Thoracic aorta (tissue), 2 donors: ENCODE results near the gene LAMA5. TPM values are rescaled to one million over a fixed set of nuclear protein-coding genes. Genes with fewer than 3 reads are reported as not detected.

Experiments
- ATAC-seq: fragments of 150-250 bp; one replicate; pipeline ENCODE4 v1.8.0; 2017; ENCODE audit warnings: low read depth; ENCODE audit not compliant: insufficient number of reproducible peaks, low FRiP score
- DNase-seq: peaks from one replicate; pipeline ENCODE4 v3.0.0-alpha.2; 2020; ENCODE audit warnings: low spot score
- H3K27ac ChIP-seq, 2 donors: fragments of 200-600 bp; sonication (generic); 1 replicate in 1 of 2; 2 replicates in 1 of 2; pipeline ENCODE4 v1.5.1; 2016; ENCODE audit warnings: mild to moderate bottlenecking in 2 of 2, moderate library complexity in 2 of 2
- H3K27me3 ChIP-seq: fragments of 200-600 bp; sonication (generic); replicated peaks from 2 replicates; pipeline ENCODE4 v1.6.0; 2016; ENCODE audit warnings: mild to moderate bottlenecking; ENCODE audit not compliant: insufficient read depth
- H3K36me3 ChIP-seq: fragments of 200-600 bp; sonication (generic); one replicate; pipeline ENCODE4 v1.5.1; 2016
- H3K4me1 ChIP-seq, 2 donors: fragments of 200-600 bp; sonication (generic); 1 replicate in 1 of 2; 2 replicates in 1 of 2; pipeline versions ENCODE4 v1.5.1 to v1.6.0; 2016; ENCODE audit warnings: low read depth in 2 of 2, mild to moderate bottlenecking in 1 of 2; ENCODE audit not compliant: control insufficient read depth in 1 of 2
- H3K4me3 ChIP-seq: fragments of 200-600 bp; sonication (generic); 2 replicates; pipeline ENCODE4 v1.5.1; 2016; ENCODE audit warnings: mild to moderate bottlenecking
- H3K9me3 ChIP-seq: fragments of 200-600 bp; sonication (generic); 2 replicates; pipeline ENCODE4 v1.5.1; 2016
- CTCF ChIP-seq: fragments of 200-600 bp; sonication (generic); IDR thresholded peaks from one replicate; pipeline ENCODE4 v1.5.1; 2019; ENCODE audit warnings: antibody characterized with exemption
- total RNA-seq, 2 donors: library from RNA; depleted of rRNA; stranded (reverse); fragments of >200 nt; gene quantifications; one replicate each; pipeline versions ENCODE4 v1.1.0 to v1.2.3, GENCODE V29; 2016

Gene LAMA5
- total RNA-seq, 2 donors from 2014 or later = 289 to 333 TPM

- H3K36me3 ChIP-seq = no peaks in the 10 kb centered on the region
- no peak for TF ChIP-seq CTCF
- peaks cover 12 to 23% of the 10 kb centered on the region in 2 donors for H3K4me1 ChIP-seq
- DNase-seq (no peak), ATAC-seq (no peak)
- H3K9me3 ChIP-seq = no peaks in the 10 kb centered on the region
- H3K27me3 ChIP-seq = no peaks in the 10 kb centered on the region
- peak overlapping the region in 1 of 2 donors; percentile 37 for H3K27ac ChIP-seq
- peak overlapping the region; percentile 83 for H3K4me3 ChIP-seq
These were observed 39.6 kb upstream of the LAMA5 start for GRCh38 chr20:62406635-62407176.

- Histone ChIP-seq H3K27ac (no peak overlapping the region), H3K4me1 (peaks cover 12 to 23% of the 10 kb centered on the region in 2 donors), H3K9me3 (no peaks in the 10 kb centered on the region), H3K36me3 (no peaks in the 10 kb centered on the region), H3K27me3 (no peaks in the 10 kb centered on the region), H3K4me3 (peak overlapping the region; percentile 83)
- no peak for DNase-seq
- no peak for TF ChIP-seq CTCF
- ATAC-seq = no peak
These were observed 38.9 kb upstream of the LAMA5 start for GRCh38 chr20:62405981-62406513.

GRCh38 chr20:62405108-62405980 lies 38.2 kb upstream of the LAMA5 start:
- TF ChIP-seq CTCF = peak; percentile 58
- Histone ChIP-seq H3K4me1 (peaks cover 12 to 23% of the 10 kb centered on the region in 2 donors), H3K9me3 (no peaks in the 10 kb centered on the region), H3K4me3 (peak overlapping the region; percentile 83), H3K36me3 (no peaks in the 10 kb centered on the region), H3K27me3 (no peaks in the 10 kb centered on the region), H3K27ac (no peak overlapping the region)
- ATAC-seq (no peak), DNase-seq (no peak)

- Histone ChIP-seq H3K4me1 (peaks cover 12 to 23% of the 10 kb centered on the region in 2 donors), H3K9me3 (no peaks in the 10 kb centered on the region), H3K27ac (no peak overlapping the region), H3K36me3 (no peaks in the 10 kb centered on the region), H3K4me3 (no peak overlapping the region), H3K27me3 (no peaks in the 10 kb centered on the region)
- no peak for ATAC-seq
- no peak for DNase-seq
- TF ChIP-seq CTCF = no peak
These were observed 37.6 kb upstream of the LAMA5 start for GRCh38 chr20:62404761-62405107.

- Histone ChIP-seq H3K27ac (no peak overlapping the region), H3K4me3 (no peak overlapping the region), H3K4me1 (peaks cover 12 to 23% of the 10 kb centered on the region in 2 donors), H3K27me3 (no peaks in the 10 kb centered on the region), H3K36me3 (no peaks in the 10 kb centered on the region), H3K9me3 (no peaks in the 10 kb centered on the region)
- no peak for DNase-seq
- no peak for TF ChIP-seq CTCF
- ATAC-seq = no peak
These were observed 37.1 kb upstream of the LAMA5 start for GRCh38 chr20:62404112-62404665.
